HL-60 (cell line): ENCODE results near the gene PRDX1.

Source experiments
- GABPA ChIP-seq: IDR thresholded peaks from 2 replicates; pipeline ENCODE4 v1.6.1; 2012; ENCODE audit warnings: low read depth
- TF ChIP-seq, protein P1 (sequence below): IDR thresholded peaks from one replicate; pipeline ENCODE4 v1.5.1; 2011; ENCODE audit warnings: low read length, control low read depth, inconsistent platforms; ENCODE audit not compliant: insufficient read depth
- TF ChIP-seq, protein P2 (sequence below): IDR thresholded peaks from 2 replicates; pipeline ENCODE4 v1.6.1; 2012; ENCODE audit warnings: low read depth; ENCODE audit not compliant: insufficient replicate concordance

DNA sequence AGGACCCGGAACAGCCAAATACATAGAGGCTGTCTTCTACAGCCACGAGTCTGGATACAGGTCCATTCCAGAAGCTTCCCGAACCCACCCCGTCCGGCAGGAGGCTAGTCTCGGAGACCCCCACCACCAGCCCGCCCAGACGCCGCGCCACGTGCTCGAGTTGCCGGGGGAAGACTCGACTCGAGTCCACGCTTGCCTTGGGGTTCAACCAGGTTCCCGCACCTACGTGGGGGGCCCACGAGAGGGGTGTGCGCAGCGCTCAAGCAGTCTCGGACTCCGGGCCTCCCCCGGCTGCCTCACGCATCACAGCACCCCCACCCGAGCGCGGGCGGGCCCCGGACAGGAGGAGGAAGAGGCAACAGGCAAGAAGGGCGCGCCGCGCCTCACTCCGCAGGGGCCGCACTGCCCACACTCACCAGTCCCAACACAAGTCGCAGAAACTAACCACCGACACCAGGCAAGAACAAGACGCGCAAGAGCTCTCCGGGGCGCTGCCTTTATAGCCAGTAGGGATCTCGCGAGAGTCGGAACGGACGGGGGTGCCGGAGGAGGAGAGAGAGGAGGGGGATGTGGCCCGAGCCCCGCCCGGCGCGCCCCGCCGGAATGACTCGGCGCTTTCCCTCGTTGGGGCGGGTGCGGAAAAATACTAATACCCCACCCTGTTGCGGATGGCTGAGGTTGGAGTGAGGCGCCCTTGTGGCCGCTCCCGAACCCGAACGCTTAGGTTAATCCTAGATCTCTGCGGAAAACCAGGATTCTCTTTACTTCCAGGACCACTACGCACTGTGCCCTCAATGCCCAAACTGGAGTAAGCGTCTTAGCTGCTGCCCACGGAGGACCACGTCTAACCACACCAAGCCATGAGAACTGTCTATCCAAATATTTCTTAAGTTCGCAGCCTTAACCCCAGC, at the start of gene PRDX1:
- TF ChIP-seq, protein P1, sequence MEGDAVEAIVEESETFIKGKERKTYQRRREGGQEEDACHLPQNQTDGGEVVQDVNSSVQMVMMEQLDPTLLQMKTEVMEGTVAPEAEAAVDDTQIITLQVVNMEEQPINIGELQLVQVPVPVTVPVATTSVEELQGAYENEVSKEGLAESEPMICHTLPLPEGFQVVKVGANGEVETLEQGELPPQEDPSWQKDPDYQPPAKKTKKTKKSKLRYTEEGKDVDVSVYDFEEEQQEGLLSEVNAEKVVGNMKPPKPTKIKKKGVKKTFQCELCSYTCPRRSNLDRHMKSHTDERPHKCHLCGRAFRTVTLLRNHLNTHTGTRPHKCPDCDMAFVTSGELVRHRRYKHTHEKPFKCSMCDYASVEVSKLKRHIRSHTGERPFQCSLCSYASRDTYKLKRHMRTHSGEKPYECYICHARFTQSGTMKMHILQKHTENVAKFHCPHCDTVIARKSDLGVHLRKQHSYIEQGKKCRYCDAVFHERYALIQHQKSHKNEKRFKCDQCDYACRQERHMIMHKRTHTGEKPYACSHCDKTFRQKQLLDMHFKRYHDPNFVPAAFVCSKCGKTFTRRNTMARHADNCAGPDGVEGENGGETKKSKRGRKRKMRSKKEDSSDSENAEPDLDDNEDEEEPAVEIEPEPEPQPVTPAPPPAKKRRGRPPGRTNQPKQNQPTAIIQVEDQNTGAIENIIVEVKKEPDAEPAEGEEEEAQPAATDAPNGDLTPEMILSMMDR, result no peak
- TF ChIP-seq, protein P2, sequence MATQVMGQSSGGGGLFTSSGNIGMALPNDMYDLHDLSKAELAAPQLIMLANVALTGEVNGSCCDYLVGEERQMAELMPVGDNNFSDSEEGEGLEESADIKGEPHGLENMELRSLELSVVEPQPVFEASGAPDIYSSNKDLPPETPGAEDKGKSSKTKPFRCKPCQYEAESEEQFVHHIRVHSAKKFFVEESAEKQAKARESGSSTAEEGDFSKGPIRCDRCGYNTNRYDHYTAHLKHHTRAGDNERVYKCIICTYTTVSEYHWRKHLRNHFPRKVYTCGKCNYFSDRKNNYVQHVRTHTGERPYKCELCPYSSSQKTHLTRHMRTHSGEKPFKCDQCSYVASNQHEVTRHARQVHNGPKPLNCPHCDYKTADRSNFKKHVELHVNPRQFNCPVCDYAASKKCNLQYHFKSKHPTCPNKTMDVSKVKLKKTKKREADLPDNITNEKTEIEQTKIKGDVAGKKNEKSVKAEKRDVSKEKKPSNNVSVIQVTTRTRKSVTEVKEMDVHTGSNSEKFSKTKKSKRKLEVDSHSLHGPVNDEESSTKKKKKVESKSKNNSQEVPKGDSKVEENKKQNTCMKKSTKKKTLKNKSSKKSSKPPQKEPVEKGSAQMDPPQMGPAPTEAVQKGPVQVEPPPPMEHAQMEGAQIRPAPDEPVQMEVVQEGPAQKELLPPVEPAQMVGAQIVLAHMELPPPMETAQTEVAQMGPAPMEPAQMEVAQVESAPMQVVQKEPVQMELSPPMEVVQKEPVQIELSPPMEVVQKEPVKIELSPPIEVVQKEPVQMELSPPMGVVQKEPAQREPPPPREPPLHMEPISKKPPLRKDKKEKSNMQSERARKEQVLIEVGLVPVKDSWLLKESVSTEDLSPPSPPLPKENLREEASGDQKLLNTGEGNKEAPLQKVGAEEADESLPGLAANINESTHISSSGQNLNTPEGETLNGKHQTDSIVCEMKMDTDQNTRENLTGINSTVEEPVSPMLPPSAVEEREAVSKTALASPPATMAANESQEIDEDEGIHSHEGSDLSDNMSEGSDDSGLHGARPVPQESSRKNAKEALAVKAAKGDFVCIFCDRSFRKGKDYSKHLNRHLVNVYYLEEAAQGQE, result peak; percentile 79
- no peak; the same call in 1 of the 2 replicates for TF ChIP-seq GABPA
